Measurements from ENCODE around the gene ABCC4. TPM values are rescaled to one million over a fixed set of nuclear protein-coding genes. Genes with fewer than 3 reads are reported as not detected.

The ABCC4 gene, protein sequence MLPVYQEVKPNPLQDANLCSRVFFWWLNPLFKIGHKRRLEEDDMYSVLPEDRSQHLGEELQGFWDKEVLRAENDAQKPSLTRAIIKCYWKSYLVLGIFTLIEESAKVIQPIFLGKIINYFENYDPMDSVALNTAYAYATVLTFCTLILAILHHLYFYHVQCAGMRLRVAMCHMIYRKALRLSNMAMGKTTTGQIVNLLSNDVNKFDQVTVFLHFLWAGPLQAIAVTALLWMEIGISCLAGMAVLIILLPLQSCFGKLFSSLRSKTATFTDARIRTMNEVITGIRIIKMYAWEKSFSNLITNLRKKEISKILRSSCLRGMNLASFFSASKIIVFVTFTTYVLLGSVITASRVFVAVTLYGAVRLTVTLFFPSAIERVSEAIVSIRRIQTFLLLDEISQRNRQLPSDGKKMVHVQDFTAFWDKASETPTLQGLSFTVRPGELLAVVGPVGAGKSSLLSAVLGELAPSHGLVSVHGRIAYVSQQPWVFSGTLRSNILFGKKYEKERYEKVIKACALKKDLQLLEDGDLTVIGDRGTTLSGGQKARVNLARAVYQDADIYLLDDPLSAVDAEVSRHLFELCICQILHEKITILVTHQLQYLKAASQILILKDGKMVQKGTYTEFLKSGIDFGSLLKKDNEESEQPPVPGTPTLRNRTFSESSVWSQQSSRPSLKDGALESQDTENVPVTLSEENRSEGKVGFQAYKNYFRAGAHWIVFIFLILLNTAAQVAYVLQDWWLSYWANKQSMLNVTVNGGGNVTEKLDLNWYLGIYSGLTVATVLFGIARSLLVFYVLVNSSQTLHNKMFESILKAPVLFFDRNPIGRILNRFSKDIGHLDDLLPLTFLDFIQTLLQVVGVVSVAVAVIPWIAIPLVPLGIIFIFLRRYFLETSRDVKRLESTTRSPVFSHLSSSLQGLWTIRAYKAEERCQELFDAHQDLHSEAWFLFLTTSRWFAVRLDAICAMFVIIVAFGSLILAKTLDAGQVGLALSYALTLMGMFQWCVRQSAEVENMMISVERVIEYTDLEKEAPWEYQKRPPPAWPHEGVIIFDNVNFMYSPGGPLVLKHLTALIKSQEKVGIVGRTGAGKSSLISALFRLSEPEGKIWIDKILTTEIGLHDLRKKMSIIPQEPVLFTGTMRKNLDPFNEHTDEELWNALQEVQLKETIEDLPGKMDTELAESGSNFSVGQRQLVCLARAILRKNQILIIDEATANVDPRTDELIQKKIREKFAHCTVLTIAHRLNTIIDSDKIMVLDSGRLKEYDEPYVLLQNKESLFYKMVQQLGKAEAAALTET (N-terminal part only)
- total RNA-seq (10 to 100 TPM in 2 of 5 donors, 1 to 10 TPM in 3; 8.9 to 12.5 (median 9.5) TPM), total RNA-seq (10.8 to 57.5 (median 27.4) reads per million in 29 experiments)
- 9.2 TPM for total RNA-seq (2013)

- no peaks in the 10 kb centered on the region for H3K9me3 ChIP-seq
- Mint-ChIP-seq H3K27ac (peak within 1 kb of the TSS in 1 of 2 donors; percentile 70), H3K9me3 (no peaks in the 10 kb centered on the region), H3K4me1 (peaks cover 28 to 37% (median 35%) of the 10 kb centered on the region in 3 donors), H3K36me3 (no peaks in the 10 kb centered on the region), H3K4me3 (peak within 1 kb of the TSS; percentile 84 to 94 (median 85)), H3K27me3 (peaks cover 0 to 6% of the 10 kb centered on the region in 2 donors)
- no peak within 1 kb of the TSS for H3K27ac ChIP-seq (ENCODE audit: low read length)
- ChIA-PET POLR2A (no interaction called here), CTCF (interaction anchor here (0.8 to 1.5 kb wide), 2 partner anchors 103 to 105 kb away, joined by 3 read pairs; no protein-coding TSS in a partner anchor)
- H3K36me3 ChIP-seq (ENCODE audit: control insufficient read depth in 2 of 2, extremely low read depth in 1 of 2, insufficient read depth in 1 of 2, low read length in 1 of 2), result no peaks in the 10 kb centered on the region
- peak within 1 kb of the TSS; percentile 69 to 96 for H3K4me3 ChIP-seq (ENCODE audit: control insufficient read depth in 1 of 2, extremely low read depth in 1 of 2, low read length in 1 of 2)
- peaks cover 5 to 17% of the 10 kb centered on the region in 2 experiments for H3K4me1 ChIP-seq (ENCODE audit: control insufficient read depth in 1 of 2, extremely low read depth in 1 of 2, insufficient read depth in 2 of 2, low read length in 2 of 2)
- WGBS (ENCODE audit: insufficient coverage), result under 1% methylated on average over 97 of the region's 98 CpGs
- H3K27me3 ChIP-seq (replicated peaks in 1 of 2; ENCODE audit: control insufficient read depth in 2 of 2, extremely low read depth in 1 of 2, insufficient read depth in 2 of 2, low read length in 1 of 2), result peaks cover 0 to 4% of the 10 kb centered on the region in 2 experiments
- peak; percentile 83 to 88 (median 87) for ATAC-seq (replicated peaks in 1 of 4)
- DNase-seq, result peak in 32 of 35 experiments; percentile 4 to 65 (median 28)
These were observed at the start of gene ABCC4 for GRCh38 chr13:95301183-95301967. ABCC4 (minus strand) TSS chr13:95301451; CDS start chr13:95301314, 137 bp downstream.

DNA sequence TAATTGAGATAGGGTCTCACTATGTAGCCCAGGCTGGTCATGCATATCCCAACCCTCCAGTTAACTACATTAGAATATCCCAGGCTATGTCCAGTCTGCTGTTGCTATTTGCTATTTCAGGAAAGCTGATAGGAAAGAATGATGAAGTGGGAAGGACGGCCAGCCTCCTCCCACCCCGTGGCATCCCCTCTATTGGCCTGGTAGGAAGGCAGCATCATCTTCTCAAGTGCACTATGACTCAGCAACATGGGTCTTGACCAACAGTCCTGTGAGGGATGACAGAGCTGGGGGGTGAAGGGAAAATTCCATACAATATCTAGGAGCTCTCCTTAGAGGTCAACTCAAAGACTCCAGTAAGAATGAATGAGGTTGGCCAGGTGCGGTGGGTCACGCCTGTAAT is 48.0 kb upstream of the ABCC4 start:
- Mint-ChIP-seq H3K27me3 (peaks cover 4 to 5% of the 10 kb centered on the region in 2 donors), H3K9me3 (no peaks in the 10 kb centered on the region), H3K4me3 (no peak overlapping the region), H3K4me1 (no peaks in the 10 kb centered on the region), H3K36me3 (no peaks in the 10 kb centered on the region), H3K27ac (no peak overlapping the region)
- WGBS (ENCODE audit: insufficient coverage), result no CpG with 5 or more reads among the region's 4 CpGs
- no peaks in the 10 kb centered on the region for H3K9me3 ChIP-seq
- no peaks in the 10 kb centered on the region for H3K4me1 ChIP-seq (ENCODE audit: control insufficient read depth in 1 of 2, extremely low read depth in 1 of 2, insufficient read depth in 2 of 2, low read length in 2 of 2)
- ATAC-seq (replicated peaks in 1 of 4) (no peak), DNase-seq (no peak)
- CTCF ChIA-PET, result no interaction called here
- H3K27me3 ChIP-seq (replicated peaks in 1 of 2; ENCODE audit: control insufficient read depth in 2 of 2, extremely low read depth in 1 of 2, insufficient read depth in 2 of 2, low read length in 1 of 2), result peaks cover 0 to 9% of the 10 kb centered on the region in 2 experiments
- POLR2A ChIA-PET, result interaction anchor here in 1 of 2 donors (0.7 kb wide), 1 partner anchor 14 kb away, joined by 10 read pairs; no protein-coding TSS in a partner anchor
- no peak overlapping the region for H3K27ac ChIP-seq (ENCODE audit: low read length)
- no peaks in the 10 kb centered on the region for H3K36me3 ChIP-seq (ENCODE audit: control insufficient read depth in 2 of 2, extremely low read depth in 1 of 2, insufficient read depth in 1 of 2, low read length in 1 of 2)
- no peak overlapping the region for H3K4me3 ChIP-seq (ENCODE audit: control insufficient read depth in 1 of 2, extremely low read depth in 1 of 2, low read length in 1 of 2)

GRCh38 chr13:95343944-95344343 is 42.7 kb upstream of the ABCC4 start:
- H3K4me1 Mint-ChIP-seq, result no peaks in the 10 kb centered on the region
- Histone ChIP-seq H3K9me3 (no peaks in the 10 kb centered on the region), H3K4me3 (ENCODE audit: control insufficient read depth in 1 of 2, extremely low read depth in 1 of 2, low read length in 1 of 2) (no peak overlapping the region), H3K36me3 (ENCODE audit: control insufficient read depth in 2 of 2, extremely low read depth in 1 of 2, insufficient read depth in 1 of 2, low read length in 1 of 2) (no peaks in the 10 kb centered on the region), H3K27me3 (replicated peaks in 1 of 2; ENCODE audit: control insufficient read depth in 2 of 2, extremely low read depth in 1 of 2, insufficient read depth in 2 of 2, low read length in 1 of 2) (peaks cover 0 to 9% of the 10 kb centered on the region in 2 experiments), H3K4me1 (ENCODE audit: control insufficient read depth in 1 of 2, extremely low read depth in 1 of 2, insufficient read depth in 2 of 2, low read length in 2 of 2) (no peaks in the 10 kb centered on the region), H3K27ac (ENCODE audit: low read length) (no peak overlapping the region)
- no peak overlapping the region for H3K4me3 Mint-ChIP-seq
- DNase-seq, result no peak
- no peaks in the 10 kb centered on the region for H3K9me3 Mint-ChIP-seq
- 100% methylated on average over 3 of the region's 3 CpGs for WGBS (ENCODE audit: insufficient coverage)
- H3K36me3 Mint-ChIP-seq, result no peaks in the 10 kb centered on the region
- H3K27me3 Mint-ChIP-seq, result peaks cover 0 to 5% of the 10 kb centered on the region in 2 donors
- CTCF ChIA-PET, result no interaction called here
- POLR2A ChIA-PET, result no interaction called here
- no peak for ATAC-seq (replicated peaks in 1 of 4)
- H3K27ac Mint-ChIP-seq, result no peak overlapping the region

DNA sequence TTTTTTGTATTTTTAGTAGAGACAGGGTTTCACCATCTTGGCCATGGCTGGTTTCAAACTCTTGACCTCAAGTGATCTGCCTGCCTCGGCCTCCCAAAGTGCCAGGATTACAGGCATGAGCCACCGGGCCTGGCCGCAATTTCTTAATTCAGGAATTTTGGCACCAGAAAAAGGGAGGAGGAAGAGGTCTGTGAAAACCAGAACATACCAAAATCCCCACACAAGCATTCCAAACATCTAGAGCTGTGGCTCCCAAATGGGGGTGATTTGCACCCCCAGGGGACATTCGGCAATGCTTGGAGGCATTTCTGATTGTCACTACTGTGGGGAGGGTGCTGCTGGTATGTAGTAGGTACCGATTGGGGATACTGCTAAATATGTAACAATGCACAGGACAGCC is 40.2 kb upstream of the ABCC4 start:
- Histone ChIP-seq H3K9me3 (no peaks in the 10 kb centered on the region), H3K4me3 (ENCODE audit: control insufficient read depth in 1 of 2, extremely low read depth in 1 of 2, low read length in 1 of 2) (no peak overlapping the region), H3K27ac (ENCODE audit: low read length) (no peak overlapping the region), H3K4me1 (ENCODE audit: control insufficient read depth in 1 of 2, extremely low read depth in 1 of 2, insufficient read depth in 2 of 2, low read length in 2 of 2) (no peaks in the 10 kb centered on the region), H3K36me3 (ENCODE audit: control insufficient read depth in 2 of 2, extremely low read depth in 1 of 2, insufficient read depth in 1 of 2, low read length in 1 of 2) (no peaks in the 10 kb centered on the region), H3K27me3 (replicated peaks in 1 of 2; ENCODE audit: control insufficient read depth in 2 of 2, extremely low read depth in 1 of 2, insufficient read depth in 2 of 2, low read length in 1 of 2) (no peaks in the 10 kb centered on the region)
- Mint-ChIP-seq H3K27ac (no peak overlapping the region), H3K4me1 (no peaks in the 10 kb centered on the region), H3K9me3 (no peaks in the 10 kb centered on the region), H3K4me3 (no peak overlapping the region), H3K36me3 (no peaks in the 10 kb centered on the region), H3K27me3 (no peaks in the 10 kb centered on the region)
- no peak for ATAC-seq (replicated peaks in 1 of 4)
- DNase-seq, result no peak
- 57% methylated on average over 1 of the region's 5 CpGs for WGBS (ENCODE audit: insufficient coverage)
- ChIA-PET POLR2A (no interaction called here), CTCF (no interaction called here)

GRCh38 chr13:95338905-95339304 is 37.7 kb upstream of the ABCC4 start:
- no peaks in the 10 kb centered on the region for H3K27me3 ChIP-seq (replicated peaks in 1 of 2; ENCODE audit: control insufficient read depth in 2 of 2, extremely low read depth in 1 of 2, insufficient read depth in 2 of 2, low read length in 1 of 2)
- no peak overlapping the region for H3K4me3 ChIP-seq (ENCODE audit: control insufficient read depth in 1 of 2, extremely low read depth in 1 of 2, low read length in 1 of 2)
- Mint-ChIP-seq H3K4me3 (no peak overlapping the region), H3K27ac (no peak overlapping the region), H3K9me3 (no peaks in the 10 kb centered on the region), H3K27me3 (no peaks in the 10 kb centered on the region), H3K4me1 (no peaks in the 10 kb centered on the region), H3K36me3 (no peaks in the 10 kb centered on the region)
- no peak overlapping the region for H3K27ac ChIP-seq (ENCODE audit: low read length)
- no peaks in the 10 kb centered on the region for H3K9me3 ChIP-seq
- WGBS (ENCODE audit: insufficient coverage), result 100% methylated on average over 1 of the region's 3 CpGs
- DNase-seq (no peak), ATAC-seq (replicated peaks in 1 of 4) (no peak)
- no peaks in the 10 kb centered on the region for H3K36me3 ChIP-seq (ENCODE audit: control insufficient read depth in 2 of 2, extremely low read depth in 1 of 2, insufficient read depth in 1 of 2, low read length in 1 of 2)
- POLR2A ChIA-PET, result no interaction called here
- no peaks in the 10 kb centered on the region for H3K4me1 ChIP-seq (ENCODE audit: control insufficient read depth in 1 of 2, extremely low read depth in 1 of 2, insufficient read depth in 2 of 2, low read length in 2 of 2)
- CTCF ChIA-PET, result interaction anchor here in 1 of 2 donors (0.6 kb wide), 1 partner anchor 49 kb away, joined by 3 read pairs; no protein-coding TSS in a partner anchor

All from T-cell (primary cell).